ENCODE results near the gene AKR7A3. TPM values are rescaled to one million over a fixed set of nuclear protein-coding genes. Genes with fewer than 3 reads are reported as not detected.

The AKR7A3 gene
- total RNA-seq, 1 experiment from 2014 or later: 1.9 TPM

GRCh38 chr1:19310720-19311502, 22.3 kb upstream of the AKR7A3 start:
- ChIA-PET POLR2A (ENCODE audit: low non-redundant PET) (no interaction called here), CTCF (interaction anchor here (0.5 kb wide), 1 partner anchor 10 kb away, joined by 4 read pairs; no protein-coding TSS in a partner anchor)
- peaks cover 7% of the 10 kb centered on the region for H3K4me1 ChIP-seq (ENCODE audit: insufficient read depth, low read length, poor library complexity, severe bottlenecking)
- no peaks in the 10 kb centered on the region for H3K27me3 ChIP-seq (replicated peaks; ENCODE audit: insufficient read depth, low read depth, low read length, poor library complexity)
- H3K27ac ChIP-seq (ENCODE audit: low read depth, low read length, poor library complexity, severe bottlenecking): peak overlapping the region; percentile 78
- intact Hi-C loops (cut with micrococcal nuclease; ENCODE audit: unreplicated experiment): no loop called here
- no peaks in the 10 kb centered on the region for H3K9me3 ChIP-seq (ENCODE audit: low read depth, low read length, poor library complexity, severe bottlenecking)
- no peak for DNase-seq (ENCODE audit: low spot score)
- no peak for TF ChIP-seq CTCF (conservative IDR thresholded peaks at IDR 0.05; ENCODE audit: low read depth, low read length)
- no peak for TF ChIP-seq EZH2 (IDR thresholded peaks at IDR 0.05; ENCODE audit: borderline replicate concordance, low read depth, low read length, poor library complexity, severe bottlenecking)
- peak overlapping the region; percentile 85 for H3K4me3 ChIP-seq (ENCODE audit: low read depth, low read length, poor library complexity, severe bottlenecking)
- peaks cover 22% of the 10 kb centered on the region for H3K36me3 ChIP-seq (ENCODE audit: insufficient read depth, low read length, poor library complexity, severe bottlenecking)
- TSS peak; percentile 49 for BruUV-seq (replicated peaks)

- peaks cover 30% of the 10 kb centered on the region for H3K36me3 ChIP-seq (ENCODE audit: insufficient read depth, low read length, poor library complexity, severe bottlenecking)
- no peaks in the 10 kb centered on the region for H3K27me3 ChIP-seq (replicated peaks; ENCODE audit: insufficient read depth, low read depth, low read length, poor library complexity)
- no peaks in the 10 kb centered on the region for H3K9me3 ChIP-seq (ENCODE audit: low read depth, low read length, poor library complexity, severe bottlenecking)
- H3K4me3 ChIP-seq (ENCODE audit: low read depth, low read length, poor library complexity, severe bottlenecking): no peak overlapping the region
- POLR2A ChIA-PET (ENCODE audit: low non-redundant PET): no interaction called here
- CTCF ChIA-PET: no interaction called here
- BruUV-seq (replicated peaks): no TSS peak
- no peak overlapping the region for H3K27ac ChIP-seq (ENCODE audit: low read depth, low read length, poor library complexity, severe bottlenecking)
- DNase-seq (ENCODE audit: low spot score): no peak
- peaks cover 7% of the 10 kb centered on the region for H3K4me1 ChIP-seq (ENCODE audit: insufficient read depth, low read length, poor library complexity, severe bottlenecking)
- no peak for TF ChIP-seq EZH2 (IDR thresholded peaks at IDR 0.05; ENCODE audit: borderline replicate concordance, low read depth, low read length, poor library complexity, severe bottlenecking)
- TF ChIP-seq CTCF (conservative IDR thresholded peaks at IDR 0.05; ENCODE audit: low read depth, low read length): no peak
- intact Hi-C loops (cut with micrococcal nuclease; ENCODE audit: unreplicated experiment): no loop called here
These were observed 21.5 kb upstream of the AKR7A3 start for GRCh38 chr1:19310061-19310460.

- Histone ChIP-seq H3K27me3 (replicated peaks; ENCODE audit: insufficient read depth, low read depth, low read length, poor library complexity) (no peaks in the 10 kb centered on the region), H3K27ac (ENCODE audit: low read depth, low read length, poor library complexity, severe bottlenecking) (no peak overlapping the region), H3K4me1 (ENCODE audit: insufficient read depth, low read length, poor library complexity, severe bottlenecking) (peaks cover 7% of the 10 kb centered on the region), H3K9me3 (ENCODE audit: low read depth, low read length, poor library complexity, severe bottlenecking) (no peaks in the 10 kb centered on the region), H3K4me3 (ENCODE audit: low read depth, low read length, poor library complexity, severe bottlenecking) (no peak overlapping the region), H3K36me3 (ENCODE audit: insufficient read depth, low read length, poor library complexity, severe bottlenecking) (peaks cover 36% of the 10 kb centered on the region)
- CTCF ChIA-PET: no interaction called here
- intact Hi-C loops (cut with micrococcal nuclease; ENCODE audit: unreplicated experiment): no loop called here
- DNase-seq (ENCODE audit: low spot score): peak; percentile 53
- TF ChIP-seq EZH2 (IDR thresholded peaks at IDR 0.05; ENCODE audit: borderline replicate concordance, low read depth, low read length, poor library complexity, severe bottlenecking) (no peak), CTCF (conservative IDR thresholded peaks at IDR 0.05; ENCODE audit: low read depth, low read length) (no peak)
- no TSS peak for BruUV-seq (replicated peaks)
- POLR2A ChIA-PET (ENCODE audit: low non-redundant PET): no interaction called here
These were observed 20.7 kb upstream of the AKR7A3 start for GRCh38 chr1:19309123-19309813.

Measured in A673 (cell line).